GM21381 (cell line): ENCODE measurements around the gene INPP4B.

ENCODE experiments used
- ATAC-seq: cut with Tn5 transposase; IDR thresholded peaks from one replicate; pipeline ENCODE4 v1.9.1; 2021; ENCODE audit warnings: mild to moderate bottlenecking, moderate library complexity; ENCODE audit not compliant: unreplicated experiment

INPP4B gene

DNA sequence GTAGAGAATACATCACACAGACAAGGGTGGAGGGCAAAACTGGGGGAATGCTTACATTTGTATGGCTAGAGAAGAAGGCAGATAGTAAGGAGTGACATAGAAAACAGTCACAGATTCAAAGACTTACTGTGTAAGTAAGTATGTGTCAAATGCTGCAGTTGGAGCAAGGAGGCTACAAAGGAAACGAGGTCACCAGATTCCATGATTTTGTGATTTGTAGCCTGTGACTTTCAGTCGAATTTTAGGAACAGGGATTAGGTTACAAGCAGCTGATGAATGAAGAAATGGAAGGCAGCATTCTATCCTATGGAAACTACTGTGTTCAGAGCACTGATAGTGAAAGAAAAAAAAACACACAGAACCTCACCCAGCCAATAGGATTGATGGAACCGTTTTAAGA, 801.8 kb downstream of the INPP4B start:
- ATAC-seq = no peak

GRCh38 chr4:142043509-142043908, 802.6 kb downstream of the INPP4B start:
- no peak for ATAC-seq

- ATAC-seq = no peak
Observed at GRCh38 chr4:142041788-142042187, 804.3 kb downstream of the INPP4B start.

GRCh38 chr4:142040043-142040442, 806.1 kb downstream of the INPP4B start:
- ATAC-seq = no peak

DNA sequence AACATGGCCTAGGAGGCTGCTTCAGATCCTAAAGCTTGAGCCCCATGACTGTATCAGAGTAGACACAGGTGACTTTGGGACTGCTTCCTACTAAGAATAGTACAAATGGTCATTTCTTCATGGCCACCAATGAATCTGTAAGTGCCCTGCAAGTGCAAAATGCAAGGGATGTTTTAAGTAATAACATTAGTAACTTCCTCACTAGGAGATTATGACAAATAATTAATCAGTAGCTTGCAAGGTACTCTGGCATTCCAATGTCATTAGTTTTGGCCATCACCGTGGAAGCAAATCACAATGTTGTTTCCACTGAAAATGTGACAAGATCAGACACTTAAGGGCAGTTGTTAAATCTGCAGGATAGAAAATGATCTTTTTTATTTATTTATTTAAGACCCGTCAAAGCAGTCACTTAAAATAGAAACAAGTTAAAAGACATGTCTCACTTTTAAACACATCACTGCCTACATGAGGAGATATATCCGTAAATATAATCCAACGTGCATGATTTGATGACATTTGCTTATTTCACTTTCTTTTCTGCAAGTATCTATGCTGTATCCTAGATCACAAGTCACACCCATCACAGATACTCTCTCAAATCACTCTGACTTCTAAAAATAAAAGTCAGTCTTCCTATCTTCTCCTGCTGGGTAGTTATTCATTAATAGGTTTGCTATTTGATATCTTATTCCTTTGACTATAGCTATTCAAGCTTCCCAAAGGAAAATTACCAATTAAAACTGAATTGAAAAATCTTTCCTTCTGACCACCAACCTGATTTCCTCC, 809.1 kb downstream of the INPP4B start:
- ATAC-seq = no peak

DNA sequence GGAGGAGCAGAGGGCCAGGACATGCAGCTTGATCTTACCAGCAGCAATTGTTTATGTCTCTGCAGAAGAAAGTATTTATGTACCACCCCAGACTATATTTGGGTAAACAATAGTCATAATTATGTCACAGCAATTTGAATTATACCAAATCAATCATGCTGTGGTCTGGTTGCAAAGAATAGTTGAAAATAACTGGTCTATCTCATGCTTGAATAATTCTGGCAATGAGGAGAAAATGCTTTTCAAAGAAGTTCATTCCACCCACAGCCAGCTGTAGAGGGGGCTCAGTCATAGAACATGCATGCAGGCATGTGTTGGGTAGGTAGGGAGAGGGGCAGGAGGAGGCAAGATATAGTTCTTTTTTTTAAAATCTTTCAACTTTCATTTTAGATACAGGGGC, 810.5 kb downstream of the INPP4B start:
- no peak for ATAC-seq

DNA sequence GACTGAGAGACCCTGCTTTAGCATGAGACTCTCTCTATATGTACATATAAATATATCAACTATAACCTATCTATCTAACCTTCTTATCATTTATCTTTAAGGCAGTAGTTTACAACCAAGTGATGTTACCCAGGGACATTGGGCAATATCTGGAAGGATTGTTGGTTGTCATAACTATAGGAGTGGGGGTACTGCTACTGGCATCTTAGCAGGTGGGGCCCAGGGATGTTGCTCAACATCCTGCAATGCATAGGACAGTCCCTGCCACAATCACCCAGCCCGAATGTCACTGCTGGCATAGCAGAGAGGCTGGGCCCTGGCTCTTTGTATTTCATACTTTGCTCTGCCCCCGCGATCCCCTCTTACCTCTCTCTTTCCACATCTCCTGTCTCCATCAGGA, 812.0 kb downstream of the INPP4B start:
- ATAC-seq = no peak

GRCh38 chr4:142030010-142030409, 816.1 kb downstream of the INPP4B start:
- no peak for ATAC-seq

GRCh38 chr4:142021761-142022160, 824.3 kb downstream of the INPP4B start:
- ATAC-seq = no peak

DNA sequence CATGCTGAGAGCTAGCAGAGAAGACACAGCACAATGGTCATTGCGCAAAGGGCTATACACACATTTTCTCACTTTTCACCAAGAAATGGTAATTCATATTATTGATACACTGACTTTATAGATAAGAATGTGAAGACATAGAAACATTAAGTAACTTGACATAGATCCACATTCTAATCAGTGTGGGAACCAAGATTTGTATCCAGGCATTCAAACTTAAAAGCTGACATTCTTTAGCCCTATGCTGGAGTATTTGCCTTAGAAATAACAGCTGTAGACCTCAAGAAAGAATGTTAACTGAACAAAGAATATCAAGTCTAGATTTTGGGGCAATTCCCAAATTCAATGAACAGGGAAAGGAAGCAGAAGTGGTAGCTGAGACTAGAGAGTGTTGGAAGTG, 824.9 kb downstream of the INPP4B start:
- no peak for ATAC-seq

DNA sequence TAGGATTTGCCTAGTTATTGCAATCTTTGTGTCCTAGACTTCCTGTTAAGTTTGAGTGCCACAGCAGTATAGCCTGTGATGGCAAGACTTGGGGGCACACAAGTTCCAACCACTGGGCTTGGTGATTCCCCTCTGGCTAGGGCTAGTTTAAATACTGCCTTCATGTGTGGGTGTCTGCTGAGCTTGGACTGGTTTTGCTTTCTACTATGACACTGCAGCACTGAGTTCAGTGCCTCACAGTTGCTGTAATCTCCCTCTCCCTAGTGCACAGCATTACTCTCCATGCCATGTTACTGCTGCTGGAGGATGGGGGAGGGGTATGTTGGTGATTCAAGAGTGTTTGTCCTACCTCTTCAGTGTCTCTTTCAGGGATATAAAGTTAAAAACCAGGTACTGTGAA, 830.1 kb downstream of the INPP4B start:
- no peak for ATAC-seq

DNA sequence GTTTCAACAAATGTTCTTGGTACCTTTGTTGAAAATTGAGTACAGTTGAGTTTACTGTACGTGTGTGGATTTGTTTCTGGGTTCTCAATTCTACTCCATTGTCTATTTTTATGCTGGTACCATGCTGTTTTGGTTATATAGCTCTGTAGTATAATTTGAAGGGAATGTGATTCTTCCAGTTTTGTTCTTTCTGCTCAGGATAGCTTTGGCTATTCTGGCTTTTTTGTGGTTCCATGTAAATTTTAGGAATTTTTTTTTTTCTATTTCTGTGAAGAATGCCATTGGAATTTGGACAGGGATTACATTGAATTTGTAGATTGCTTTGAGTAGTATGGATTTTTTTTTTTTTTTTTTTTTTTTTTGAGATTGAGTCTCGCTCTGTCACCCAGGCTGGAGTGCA, 836.4 kb downstream of the INPP4B start:
- no peak for ATAC-seq

DNA sequence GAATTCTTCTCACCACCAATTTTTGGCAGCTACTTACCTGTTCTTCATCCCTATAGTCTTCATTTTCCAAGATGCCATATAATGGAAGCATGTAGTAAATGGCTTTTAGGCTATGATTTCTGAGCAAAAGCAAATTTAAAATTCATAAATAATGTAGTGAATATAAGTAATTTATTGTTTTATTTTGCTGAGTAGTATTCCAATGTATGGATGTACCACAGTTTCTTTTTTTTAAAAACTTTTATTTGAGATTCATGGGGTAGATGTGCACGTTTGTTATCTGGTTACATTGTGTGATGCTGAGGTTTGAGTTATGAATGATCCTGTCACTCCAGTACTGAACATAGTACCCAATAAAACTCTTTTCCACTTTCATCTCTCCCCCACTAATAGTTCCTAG, 840.6 kb downstream of the INPP4B start:
- ATAC-seq = no peak

- ATAC-seq = no peak
Observed at GRCh38 chr4:141999446-142000143, 846.5 kb downstream of the INPP4B start.

GRCh38 chr4:141995056-141995455, 851.0 kb downstream of the INPP4B start:
- ATAC-seq = no peak

GRCh38 chr4:141977433-141977832, 868.7 kb downstream of the INPP4B start:
- no peak for ATAC-seq
